NCI-H226 (cell line): ENCODE measurements around the gene MCMBP.
"Not testable (repeated sequence)": the region's sequence is repeated elsewhere in the genome, so short reads cannot be mapped to it uniquely, and the experiment has no call there.

Experiments used
- DNase-seq: peaks from one replicate; pipeline ENCODE4 v3.0.0-alpha.2; 2015

MCMBP gene

GRCh38 chr10:119872860-119873681 lies 428 bp upstream of the MCMBP start:
- peak; percentile 56 for DNase-seq

GRCh38 chr10:119871881-119872609 lies 598 bp downstream of the MCMBP start:
- DNase-seq, result peak; percentile 40

GRCh38 chr10:119869398-119869797 lies 3.2 kb downstream of the MCMBP start:
- not testable (repeated sequence) for DNase-seq

- no peak for DNase-seq
Observed at GRCh38 chr10:119867317-119867716, 5.3 kb downstream of the MCMBP start.

GRCh38 chr10:119865699-119866240 lies 6.9 kb downstream of the MCMBP start:
- no peak for DNase-seq

- DNase-seq, result no peak
Observed at GRCh38 chr10:119863951-119864565, 8.6 kb downstream of the MCMBP start.

GRCh38 chr10:119862524-119862923 lies 10.1 kb downstream of the MCMBP start:
- DNase-seq, result no peak

GRCh38 chr10:119860866-119861607 lies 11.6 kb downstream of the MCMBP start:
- no peak for DNase-seq

GRCh38 chr10:119859420-119860258 lies 13.0 kb downstream of the MCMBP start:
- no peak for DNase-seq

- no peak for DNase-seq
Observed at GRCh38 chr10:119858063-119858462, 14.6 kb downstream of the MCMBP start.

GRCh38 chr10:119853574-119853973 lies 19.1 kb downstream of the MCMBP start:
- DNase-seq, result no peak

GRCh38 chr10:119852822-119853221 lies 19.8 kb downstream of the MCMBP start:
- DNase-seq, result no peak

GRCh38 chr10:119852277-119852676 lies 20.4 kb downstream of the MCMBP start:
- no peak for DNase-seq

- DNase-seq, result no peak
Observed at GRCh38 chr10:119849944-119850343, 22.7 kb downstream of the MCMBP start.

GRCh38 chr10:119849031-119849789 lies 23.4 kb downstream of the MCMBP start:
- DNase-seq, result peak; percentile 71

GRCh38 chr10:119845656-119846055 lies 27.0 kb downstream of the MCMBP start:
- DNase-seq, result no peak

- no peak for DNase-seq
Observed at GRCh38 chr10:119834188-119834587, 38.5 kb downstream of the MCMBP start.

- no peak for DNase-seq
Observed at GRCh38 chr10:119832951-119833350, 39.7 kb downstream of the MCMBP start.

- DNase-seq, result no peak
Observed at GRCh38 chr10:119831656-119832055, 41.0 kb downstream of the MCMBP start.

GRCh38 chr10:119830851-119831250 lies 41.8 kb downstream of the MCMBP start:
- no peak for DNase-seq

- DNase-seq, result no peak
Observed at GRCh38 chr10:119829429-119829828, 43.2 kb downstream of the MCMBP start.
